Nephron (organoid): ENCODE results near the gene GUCY1B1.
"Not testable (repeated sequence)": the region's sequence is repeated elsewhere in the genome, so short reads cannot be mapped to it uniquely, and the experiment has no call there.

Experiments
- H3K27ac Mint-ChIP-seq, 3 experiments: 2 replicates each; pipeline ENCODE4 v1.8.0; 2020; ENCODE audit warnings: mixed read lengths in 3 of 3, mild to moderate bottlenecking in 2 of 3, moderate library complexity in 1 of 3
- H3K27me3 Mint-ChIP-seq: 2 replicates; pipeline ENCODE4 v1.8.0; 2021; ENCODE audit warnings: low read depth, mild to moderate bottlenecking, moderate library complexity, mixed read lengths
- H3K36me3 Mint-ChIP-seq: 2 replicates; pipeline ENCODE4 v1.8.0; 2020; ENCODE audit warnings: low read depth, mixed read lengths
- H3K4me1 Mint-ChIP-seq: 2 replicates; pipeline ENCODE4 v1.8.0; 2020; ENCODE audit warnings: mixed read lengths
- H3K4me3 Mint-ChIP-seq, 3 experiments: 2 replicates each; pipeline ENCODE4 v1.8.0; 2020; ENCODE audit warnings: mild to moderate bottlenecking in 3 of 3, mixed read lengths in 3 of 3, moderate library complexity in 2 of 3
- H3K9me3 Mint-ChIP-seq: 2 replicates; pipeline ENCODE4 v1.8.0; 2020; ENCODE audit warnings: mixed read lengths
- CTCF ChIP-seq, 3 experiments: fragments of 200-600 bp; sonication (generic); IDR thresholded peaks; one replicate each; pipeline ENCODE4 v1.5.0; 2021; ENCODE audit warnings: antibody characterized with exemption in 3 of 3; ENCODE audit not compliant: unreplicated experiment in 3 of 3

GUCY1B1 gene

GRCh38 chr4:155795991-155796390 is 37.2 kb downstream of the GUCY1B1 start:
- H3K27me3 Mint-ChIP-seq = no peaks in the 10 kb centered on the region
- H3K36me3 Mint-ChIP-seq = peaks cover 30% of the 10 kb centered on the region
- no peak overlapping the region for H3K4me3 Mint-ChIP-seq
- H3K9me3 Mint-ChIP-seq = no peaks in the 10 kb centered on the region
- H3K27ac Mint-ChIP-seq = peak overlapping the region in 2 of 3 experiments; percentile 4 to 6
- peak in 2 of 3 experiments; percentile 37 to 39 for TF ChIP-seq CTCF (IDR thresholded peaks at IDR 0.05; ENCODE audit: unreplicated experiment in 3 of 3)
- H3K4me1 Mint-ChIP-seq = peaks cover 4% of the 10 kb centered on the region

- not testable (repeated sequence) for H3K4me3 Mint-ChIP-seq, H3K27me3 Mint-ChIP-seq, H3K4me1 Mint-ChIP-seq, H3K9me3 Mint-ChIP-seq, H3K27ac Mint-ChIP-seq
- peaks cover 34% of the 10 kb centered on the region for H3K36me3 Mint-ChIP-seq
Observed at GRCh38 chr4:155797581-155797980, 38.8 kb downstream of the GUCY1B1 start.

DNA sequence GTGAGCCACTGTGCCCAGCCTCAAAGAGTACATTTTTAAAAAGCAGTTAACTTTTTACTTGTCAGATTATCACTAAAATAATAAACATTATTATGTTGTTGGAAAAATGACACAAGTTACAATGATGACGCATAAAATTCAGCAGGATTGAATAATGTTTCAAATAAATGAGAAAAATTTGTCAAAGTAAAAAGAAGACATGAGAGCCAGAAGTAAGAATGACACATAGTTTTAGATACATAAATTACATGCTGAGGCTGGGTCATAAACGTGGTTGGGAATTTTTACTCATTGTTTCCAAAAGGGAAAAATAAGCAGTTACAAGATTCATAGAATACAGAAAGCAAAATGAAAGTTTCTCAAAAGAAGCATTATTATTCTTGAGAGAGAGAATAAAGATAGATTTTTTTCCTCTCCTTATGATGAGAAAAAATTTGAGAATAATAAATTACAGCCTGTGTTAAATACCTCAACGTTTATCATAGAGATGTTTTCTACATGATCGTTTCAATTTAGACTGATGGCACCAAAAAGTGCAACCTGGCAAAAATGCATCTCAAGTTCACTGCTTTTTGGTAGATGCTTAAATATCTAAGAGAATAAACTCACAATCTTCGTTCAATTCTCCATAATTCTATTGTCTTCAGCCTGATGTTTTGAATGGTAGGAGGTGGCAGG is 40.4 kb downstream of the GUCY1B1 start:
- peaks cover 4% of the 10 kb centered on the region for H3K4me1 Mint-ChIP-seq
- no peaks in the 10 kb centered on the region for H3K27me3 Mint-ChIP-seq
- no peak overlapping the region for H3K4me3 Mint-ChIP-seq
- H3K36me3 Mint-ChIP-seq = peaks cover 42% of the 10 kb centered on the region
- H3K27ac Mint-ChIP-seq = peak overlapping the region in 1 of 3 experiments; percentile 18
- TF ChIP-seq CTCF (IDR thresholded peaks at IDR 0.05; ENCODE audit: unreplicated experiment in 3 of 3) = no peak
- H3K9me3 Mint-ChIP-seq = no peaks in the 10 kb centered on the region

DNA sequence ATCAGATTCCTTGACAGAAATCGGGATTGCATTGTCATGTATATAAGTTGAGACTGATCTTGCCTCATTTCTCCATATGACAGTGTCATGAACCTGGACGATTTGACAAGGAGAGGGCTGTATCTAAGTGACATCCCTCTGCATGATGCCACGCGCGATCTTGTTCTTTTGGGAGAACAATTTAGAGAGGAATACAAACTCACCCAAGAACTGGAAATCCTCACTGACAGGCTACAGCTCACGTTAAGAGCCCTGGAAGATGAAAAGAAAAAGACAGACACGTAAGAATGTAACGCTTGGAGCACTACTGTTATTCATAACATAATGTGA is 40.9 kb downstream of the GUCY1B1 start:
- no peak for TF ChIP-seq CTCF (IDR thresholded peaks at IDR 0.05; ENCODE audit: unreplicated experiment in 3 of 3)
- peaks cover 4% of the 10 kb centered on the region for H3K4me1 Mint-ChIP-seq
- peaks cover 46% of the 10 kb centered on the region for H3K36me3 Mint-ChIP-seq
- H3K27ac Mint-ChIP-seq = peak overlapping the region in 1 of 3 experiments; percentile 18
- no peak overlapping the region for H3K4me3 Mint-ChIP-seq
- no peaks in the 10 kb centered on the region for H3K27me3 Mint-ChIP-seq
- no peaks in the 10 kb centered on the region for H3K9me3 Mint-ChIP-seq

- Mint-ChIP-seq H3K4me1 (peaks cover 3% of the 10 kb centered on the region), H3K27me3 (no peaks in the 10 kb centered on the region), H3K4me3 (no peak overlapping the region)
Observed at GRCh38 chr4:155800685-155801343, 42.0 kb downstream of the GUCY1B1 start.

More at GRCh38 chr4:155800685-155801343, 42.0 kb downstream of the GUCY1B1 start:
- no peak for TF ChIP-seq CTCF (IDR thresholded peaks at IDR 0.05; ENCODE audit: unreplicated experiment in 3 of 3)
- Mint-ChIP-seq H3K27ac (no peak overlapping the region), H3K36me3 (peaks cover 47% of the 10 kb centered on the region), H3K9me3 (no peaks in the 10 kb centered on the region)
